Activated naive CD4-positive, alpha-beta T cell treated with anti-CD3 and anti-CD28 coated beads for 36 hours (primary cell): ENCODE data around the gene TP73. TPM values are rescaled to one million over a fixed set of nuclear protein-coding genes. Genes with fewer than 3 reads are reported as not detected.
A peak's percentile ranks its signal among the peaks of the same experiment; 100 is the strongest.

Source experiments
- CTCF ChIA-PET: fragments of 350-600 bp; sonication (Branson Sonifier 250); formaldehyde crosslinking; loops from one replicate; lab custom pipeline; 2021; ENCODE audit warnings: antibody characterized with exemption; lab: Charles Lee
- DNase-seq: peaks from one replicate; pipeline ENCODE4 v3.0.0-alpha.2; 2020
- H3K27ac Mint-ChIP-seq: one replicate; pipeline ENCODE4 v1.8.0; 2021; ENCODE audit warnings: mild to moderate bottlenecking, mixed read lengths
- H3K27me3 Mint-ChIP-seq: one replicate; pipeline ENCODE4 v1.8.0; 2021; ENCODE audit warnings: low read depth, mixed read lengths
- H3K36me3 Mint-ChIP-seq: one replicate; pipeline ENCODE4 v1.8.0; 2021; ENCODE audit warnings: low read depth, mixed read lengths
- H3K4me1 Mint-ChIP-seq: one replicate; pipeline ENCODE4 v1.8.0; 2021; ENCODE audit warnings: low read depth, mixed read lengths
- H3K4me3 Mint-ChIP-seq: one replicate; pipeline ENCODE4 v1.8.0; 2021; ENCODE audit warnings: mild to moderate bottlenecking, moderate library complexity, mixed read lengths
- H3K9me3 Mint-ChIP-seq: one replicate; pipeline ENCODE4 v1.8.0; 2021; ENCODE audit warnings: mixed read lengths
- intact Hi-C: fragments of 100-400 bp; cut with micrococcal nuclease; formaldehyde crosslinking; loops from one replicate; pipeline ENCODE4 v1.15.1; 2023
- total RNA-seq, 2 experiments: library from RNA; stranded (reverse); gene quantifications; one replicate each; pipeline ENCODE4 v1.2.3, GENCODE V29; 2021

The TP73 gene
- total RNA-seq: under 1 TPM; 0.20 to 0.43 TPM

- DNase-seq: no peak
- Mint-ChIP-seq H3K27me3 (peaks cover 34% of the 10 kb centered on the region), H3K36me3 (peaks cover 5% of the 10 kb centered on the region), H3K4me1 (peaks cover 22% of the 10 kb centered on the region), H3K27ac (no peak within 1 kb of the TSS), H3K9me3 (no peaks in the 10 kb centered on the region), H3K4me3 (peak within 1 kb of the TSS; percentile 41)
- intact Hi-C loops: loop anchor here (2.0 kb wide), 1 partner anchor 249 kb away; the partner anchor contains the start of gene C1orf174
- CTCF ChIA-PET: interaction anchor here (1.3 kb wide), 1 partner anchor 33 kb away, joined by 5 read pairs; no protein-coding TSS in a partner anchor
Observed at GRCh38 chr1:3651930-3652547, at the start of gene TP73. Gene TP73, plus strand, starts transcription at chr1:3652516. Its CDS starts 29,850 bp downstream, at chr1:3682366.

GRCh38 chr1:3603156-3603555 is 49.2 kb upstream of the TP73 start:
- H3K36me3 Mint-ChIP-seq: no peaks in the 10 kb centered on the region
- no peak for DNase-seq
- CTCF ChIA-PET: no interaction called here
- no peaks in the 10 kb centered on the region for H3K9me3 Mint-ChIP-seq
- no peak overlapping the region for H3K27ac Mint-ChIP-seq
- H3K4me1 Mint-ChIP-seq: peaks cover 4% of the 10 kb centered on the region
- peaks cover 2% of the 10 kb centered on the region for H3K27me3 Mint-ChIP-seq
- no peak overlapping the region for H3K4me3 Mint-ChIP-seq
- intact Hi-C loops: no loop called here

GRCh38 chr1:3603571-3604467 is 48.5 kb upstream of the TP73 start:
- Mint-ChIP-seq H3K9me3 (no peaks in the 10 kb centered on the region), H3K27ac (no peak overlapping the region), H3K27me3 (peaks cover 2% of the 10 kb centered on the region), H3K4me1 (no peaks in the 10 kb centered on the region), H3K4me3 (no peak overlapping the region), H3K36me3 (no peaks in the 10 kb centered on the region)
- CTCF ChIA-PET: interaction anchor here (0.6 kb wide), 1 partner anchor 17 kb away, joined by 3 read pairs; no protein-coding TSS in a partner anchor
- intact Hi-C loops: no loop called here
- no peak for DNase-seq

GRCh38 chr1:3604468-3604974 is 47.8 kb upstream of the TP73 start:
- Mint-ChIP-seq H3K4me3 (no peak overlapping the region), H3K27ac (no peak overlapping the region), H3K4me1 (no peaks in the 10 kb centered on the region), H3K27me3 (peaks cover 5% of the 10 kb centered on the region), H3K9me3 (no peaks in the 10 kb centered on the region), H3K36me3 (no peaks in the 10 kb centered on the region)
- intact Hi-C loops: no loop called here
- no peak for DNase-seq
- CTCF ChIA-PET: no interaction called here

- Mint-ChIP-seq H3K36me3 (no peaks in the 10 kb centered on the region), H3K9me3 (no peaks in the 10 kb centered on the region), H3K4me1 (no peaks in the 10 kb centered on the region), H3K27me3 (peaks cover 5% of the 10 kb centered on the region), H3K27ac (no peak overlapping the region), H3K4me3 (no peak overlapping the region)
- intact Hi-C loops: no loop called here
- DNase-seq: no peak
- CTCF ChIA-PET: no interaction called here
Observed at GRCh38 chr1:3604997-3605823, 47.1 kb upstream of the TP73 start.

GRCh38 chr1:3606779-3607702 is 45.3 kb upstream of the TP73 start:
- no peak overlapping the region for H3K27ac Mint-ChIP-seq
- no peaks in the 10 kb centered on the region for H3K36me3 Mint-ChIP-seq
- DNase-seq: no peak
- CTCF ChIA-PET: interaction anchor here (0.6 kb wide), 1 partner anchor 222 kb away, joined by 3 read pairs; no protein-coding TSS in a partner anchor
- peaks cover 8% of the 10 kb centered on the region for H3K4me1 Mint-ChIP-seq
- peaks cover 10% of the 10 kb centered on the region for H3K27me3 Mint-ChIP-seq
- intact Hi-C loops: no loop called here
- H3K4me3 Mint-ChIP-seq: no peak overlapping the region
- no peaks in the 10 kb centered on the region for H3K9me3 Mint-ChIP-seq

- no peaks in the 10 kb centered on the region for H3K9me3 Mint-ChIP-seq
- H3K4me3 Mint-ChIP-seq: no peak overlapping the region
- peaks cover 10% of the 10 kb centered on the region for H3K4me1 Mint-ChIP-seq
- CTCF ChIA-PET: interaction anchor here (1.8 kb wide), 1 partner anchor 11 kb away, joined by 5 read pairs; no protein-coding TSS in a partner anchor
- peaks cover 10% of the 10 kb centered on the region for H3K27me3 Mint-ChIP-seq
- no peak overlapping the region for H3K27ac Mint-ChIP-seq
- intact Hi-C loops: no loop called here
- H3K36me3 Mint-ChIP-seq: no peaks in the 10 kb centered on the region
- DNase-seq: no peak
Observed at GRCh38 chr1:3607703-3608065, 44.6 kb upstream of the TP73 start.

GRCh38 chr1:3608154-3608553 is 44.2 kb upstream of the TP73 start:
- CTCF ChIA-PET: interaction anchor here (1.8 kb wide), 1 partner anchor 11 kb away, joined by 5 read pairs; no protein-coding TSS in a partner anchor
- H3K9me3 Mint-ChIP-seq: no peaks in the 10 kb centered on the region
- no peak overlapping the region for H3K27ac Mint-ChIP-seq
- H3K4me3 Mint-ChIP-seq: no peak overlapping the region
- no peak for DNase-seq
- intact Hi-C loops: no loop called here
- peaks cover 10% of the 10 kb centered on the region for H3K27me3 Mint-ChIP-seq
- no peaks in the 10 kb centered on the region for H3K36me3 Mint-ChIP-seq
- peaks cover 10% of the 10 kb centered on the region for H3K4me1 Mint-ChIP-seq

- H3K4me1 Mint-ChIP-seq: peaks cover 10% of the 10 kb centered on the region
- CTCF ChIA-PET: interaction anchor here (0.7 to 1.8 kb wide), 2 partner anchors 10 to 125 kb away, joined by 3 to 5 read pairs; no protein-coding TSS in a partner anchor
- no peak overlapping the region for H3K27ac Mint-ChIP-seq
- no peak overlapping the region for H3K4me3 Mint-ChIP-seq
- H3K36me3 Mint-ChIP-seq: no peaks in the 10 kb centered on the region
- no peaks in the 10 kb centered on the region for H3K9me3 Mint-ChIP-seq
- intact Hi-C loops: no loop called here
- H3K27me3 Mint-ChIP-seq: peaks cover 10% of the 10 kb centered on the region
- no peak for DNase-seq
Observed at GRCh38 chr1:3609016-3609768, 43.1 kb upstream of the TP73 start.

GRCh38 chr1:3609769-3610526 is 42.4 kb upstream of the TP73 start:
- Mint-ChIP-seq H3K9me3 (no peaks in the 10 kb centered on the region), H3K4me3 (no peak overlapping the region), H3K4me1 (peaks cover 10% of the 10 kb centered on the region), H3K36me3 (no peaks in the 10 kb centered on the region), H3K27me3 (peaks cover 10% of the 10 kb centered on the region), H3K27ac (no peak overlapping the region)
- intact Hi-C loops: no loop called here
- CTCF ChIA-PET: interaction anchor here (0.5 to 0.7 kb wide), 2 partner anchors 10 to 126 kb away, joined by 3 read pairs; no protein-coding TSS in a partner anchor
- DNase-seq: no peak
